ENCODE results near the gene SUFU. TPM values are rescaled to one million over a fixed set of nuclear protein-coding genes. Genes with fewer than 3 reads are reported as not detected.

Gene SUFU
- total RNA-seq, 1 experiment from 2014 or later = 6.3 TPM

- Mint-ChIP-seq H3K27me3 (ENCODE audit: insufficient read depth, unreplicated experiment) (no peaks in the 10 kb centered on the region), H3K27ac (ENCODE audit: low read depth, unreplicated experiment) (peak overlapping the region; percentile 57), H3K36me3 (ENCODE audit: insufficient read depth, unreplicated experiment) (no peaks in the 10 kb centered on the region), H3K9me3 (ENCODE audit: unreplicated experiment) (no peaks in the 10 kb centered on the region), H3K4me1 (ENCODE audit: insufficient read depth, unreplicated experiment) (peaks cover 11% of the 10 kb centered on the region), H3K4me3 (ENCODE audit: unreplicated experiment) (no peak overlapping the region)
- DNase-seq (ENCODE audit: unreplicated experiment) = no peak
- TF ChIP-seq CTCF (IDR thresholded peaks at IDR 0.05; ENCODE audit: unreplicated experiment) = no peak
- ChIA-PET CTCF (interaction anchor here (0.9 to 2.3 kb wide), 2 partner anchors 11 to 51 kb away, joined by 3 to 14 read pairs; no protein-coding TSS in a partner anchor), POLR2A (interaction anchor here (0.7 to 1.3 kb wide), 3 partner anchors 27 to 289 kb away, joined by 3 to 8 read pairs (median 3); no protein-coding TSS in a partner anchor)
- intact Hi-C loops (cut with micrococcal nuclease) = no loop called here
- no TSS peak for BruUV-seq (replicated peaks)
Measured at GRCh38 chr10:102668326-102669107, 164.7 kb downstream of the SUFU start.

DNA sequence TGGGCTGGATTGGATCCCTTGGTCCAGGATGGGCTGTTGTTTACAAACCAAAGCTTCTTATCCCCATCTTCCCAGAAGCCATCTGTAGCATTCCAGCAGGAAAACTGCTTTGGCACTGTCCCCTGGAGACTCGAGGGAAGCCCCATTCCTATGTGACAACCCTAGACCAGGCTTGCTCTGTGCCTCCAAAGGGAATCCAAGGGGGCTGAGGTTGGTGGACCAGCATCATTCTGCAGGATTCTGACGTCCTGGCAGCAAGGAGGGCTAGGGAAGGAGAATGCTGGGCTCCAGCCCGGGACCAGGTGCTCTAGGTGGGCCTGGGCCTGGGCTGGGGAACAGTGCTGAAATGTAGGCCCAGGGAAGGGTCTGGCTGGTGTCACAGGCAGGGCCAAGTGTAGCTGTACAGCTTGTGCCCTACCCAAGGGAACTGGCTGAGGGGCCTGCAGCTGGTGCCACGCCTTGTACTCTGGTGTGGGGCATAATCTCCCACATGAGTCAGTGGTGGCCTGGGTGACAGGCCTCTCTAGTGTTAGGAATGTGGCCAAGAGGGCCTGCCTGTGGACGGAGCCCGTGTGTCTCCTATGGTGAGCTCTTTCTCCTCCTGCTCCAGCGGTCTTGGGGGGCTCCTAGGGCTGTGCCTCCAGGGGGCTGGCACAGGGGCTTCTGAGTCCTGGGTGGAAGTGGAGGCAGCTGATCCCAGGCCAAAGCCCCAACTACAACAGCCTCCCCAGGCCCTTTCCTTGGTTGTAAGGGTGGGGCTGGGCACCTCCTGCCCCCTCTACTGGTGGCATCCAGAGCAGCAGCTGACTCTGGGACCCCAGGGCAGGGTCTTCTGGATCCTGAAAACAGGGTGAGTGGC lies 165.7 kb downstream of the SUFU start:
- POLR2A ChIA-PET = interaction anchor here (0.7 to 1.9 kb wide), 6 partner anchors 11 to 290 kb away, joined by 3 to 9 read pairs (median 4); partner anchors contain the start of genes ARL3, SFXN2 and TRIM8
- DNase-seq (ENCODE audit: unreplicated experiment) = peak; percentile 57

GRCh38 chr10:102670065-102670670 lies 166.4 kb downstream of the SUFU start:
- Mint-ChIP-seq H3K27me3 (ENCODE audit: insufficient read depth, unreplicated experiment) (no peaks in the 10 kb centered on the region), H3K4me3 (ENCODE audit: unreplicated experiment) (no peak overlapping the region), H3K27ac (ENCODE audit: low read depth, unreplicated experiment) (peak overlapping the region; percentile 63), H3K9me3 (ENCODE audit: unreplicated experiment) (no peaks in the 10 kb centered on the region), H3K4me1 (ENCODE audit: insufficient read depth, unreplicated experiment) (peaks cover 18% of the 10 kb centered on the region), H3K36me3 (ENCODE audit: insufficient read depth, unreplicated experiment) (no peaks in the 10 kb centered on the region)
- BruUV-seq (replicated peaks) = no TSS peak
- POLR2A ChIA-PET = interaction anchor here (1.1 to 1.9 kb wide), 3 partner anchors 11 to 44 kb away, joined by 3 to 9 read pairs (median 6); partner anchors contain the start of genes ARL3, SFXN2 and TRIM8
- no peak for TF ChIP-seq CTCF (IDR thresholded peaks at IDR 0.05; ENCODE audit: unreplicated experiment)
- intact Hi-C loops (cut with micrococcal nuclease) = no loop called here
- CTCF ChIA-PET = interaction anchor here (0.7 to 2.3 kb wide), 5 partner anchors 9 to 120 kb away, joined by 3 to 14 read pairs (median 3); no protein-coding TSS in a partner anchor
- no peak for DNase-seq (ENCODE audit: unreplicated experiment)

More for the DNA sequence above, 165.7 kb downstream of the SUFU start:
- TF ChIP-seq CTCF (IDR thresholded peaks at IDR 0.05; ENCODE audit: unreplicated experiment) = peak; percentile 18
- BruUV-seq (replicated peaks) = no TSS peak
- Mint-ChIP-seq H3K36me3 (ENCODE audit: insufficient read depth, unreplicated experiment) (no peaks in the 10 kb centered on the region), H3K4me3 (ENCODE audit: unreplicated experiment) (no peak overlapping the region), H3K27me3 (ENCODE audit: insufficient read depth, unreplicated experiment) (no peaks in the 10 kb centered on the region), H3K4me1 (ENCODE audit: insufficient read depth, unreplicated experiment) (peaks cover 18% of the 10 kb centered on the region), H3K9me3 (ENCODE audit: unreplicated experiment) (no peaks in the 10 kb centered on the region), H3K27ac (ENCODE audit: low read depth, unreplicated experiment) (peak overlapping the region; percentile 63)
- intact Hi-C loops (cut with micrococcal nuclease) = no loop called here
- CTCF ChIA-PET = interaction anchor here (0.7 to 2.3 kb wide), 6 partner anchors 10 to 121 kb away, joined by 3 to 14 read pairs (median 3); no protein-coding TSS in a partner anchor
